DMS53 treated with DMSO at 0.1 percent for 48 hours (cell line): ENCODE data around the gene CARNS1.
"Not testable (repeated sequence)": the region's sequence is repeated elsewhere in the genome, so short reads cannot be mapped to it uniquely, and the experiment has no call there.

ENCODE experiments used
- DNase-seq: peaks from one replicate; lab custom pipeline; 2025; ENCODE audit not compliant: unreplicated experiment; lab: John Stamatoyannopoulos, UW

CARNS1 gene

GRCh38 chr11:67395555-67396258 lies 19.8 kb upstream of the CARNS1 start:
- no peak for DNase-seq

- DNase-seq: no peak
Observed at GRCh38 chr11:67396259-67396581, 19.3 kb upstream of the CARNS1 start.

DNA sequence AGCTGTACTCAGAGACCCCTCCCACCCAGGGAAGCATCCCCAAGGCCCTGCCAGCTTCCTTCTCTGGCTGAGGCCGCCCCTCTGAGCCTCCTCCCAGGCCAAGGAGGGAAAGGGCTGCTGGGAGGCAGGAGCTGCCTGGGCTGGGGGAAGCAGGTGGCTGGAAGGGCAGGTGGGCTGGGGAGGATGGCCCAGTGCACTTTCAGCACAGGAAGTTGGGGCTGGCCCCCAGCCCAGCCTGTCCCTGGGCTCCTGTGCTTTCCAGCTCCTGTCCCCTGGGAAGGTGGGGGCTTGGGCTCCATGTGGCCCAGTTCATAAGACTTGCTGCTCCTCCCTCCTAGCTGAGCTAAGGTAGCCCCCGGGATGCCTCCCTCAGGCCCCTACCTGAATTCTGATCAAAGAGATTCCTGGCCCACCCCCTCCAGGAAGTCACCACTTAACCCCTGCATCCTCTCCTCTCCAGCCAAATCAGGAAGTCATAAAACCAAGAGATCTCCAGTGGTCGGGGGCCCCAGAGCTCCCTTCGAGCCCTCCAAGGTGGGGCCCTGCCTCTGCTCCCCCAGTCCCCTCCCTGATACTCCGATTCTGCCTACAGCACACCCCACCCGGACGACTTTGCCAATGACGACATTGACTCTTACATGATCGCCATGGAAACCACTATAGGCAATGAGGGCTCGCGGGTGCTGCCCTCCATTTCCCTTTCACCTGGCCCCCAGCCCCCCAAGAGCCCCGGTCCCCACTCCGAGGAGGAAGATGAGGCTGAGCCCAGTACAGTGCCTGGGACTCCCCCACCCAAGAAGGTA lies 18.7 kb upstream of the CARNS1 start:
- DNase-seq: no peak

DNA sequence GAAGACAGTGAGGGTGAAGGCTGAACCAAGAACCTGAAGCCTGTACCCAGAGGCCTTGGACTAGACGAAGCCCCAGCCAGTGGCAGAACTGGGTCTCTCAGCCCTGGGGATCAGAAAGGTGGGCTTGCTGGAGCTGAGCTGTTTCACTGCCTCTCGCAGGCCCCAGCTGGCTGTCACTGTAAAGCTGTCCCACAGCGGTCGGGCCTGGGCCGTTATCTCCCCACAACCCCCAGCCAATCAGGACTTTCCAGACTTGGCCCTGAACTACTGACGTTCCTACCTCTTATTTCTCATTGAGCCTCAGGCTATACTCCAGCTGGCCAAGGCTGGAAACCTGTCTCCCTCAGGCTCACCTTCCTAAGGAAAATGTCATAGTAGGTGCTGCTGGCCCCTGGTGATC lies 17.9 kb upstream of the CARNS1 start:
- DNase-seq: no peak

GRCh38 chr11:67397986-67398660 lies 17.4 kb upstream of the CARNS1 start:
- DNase-seq: no peak

DNA sequence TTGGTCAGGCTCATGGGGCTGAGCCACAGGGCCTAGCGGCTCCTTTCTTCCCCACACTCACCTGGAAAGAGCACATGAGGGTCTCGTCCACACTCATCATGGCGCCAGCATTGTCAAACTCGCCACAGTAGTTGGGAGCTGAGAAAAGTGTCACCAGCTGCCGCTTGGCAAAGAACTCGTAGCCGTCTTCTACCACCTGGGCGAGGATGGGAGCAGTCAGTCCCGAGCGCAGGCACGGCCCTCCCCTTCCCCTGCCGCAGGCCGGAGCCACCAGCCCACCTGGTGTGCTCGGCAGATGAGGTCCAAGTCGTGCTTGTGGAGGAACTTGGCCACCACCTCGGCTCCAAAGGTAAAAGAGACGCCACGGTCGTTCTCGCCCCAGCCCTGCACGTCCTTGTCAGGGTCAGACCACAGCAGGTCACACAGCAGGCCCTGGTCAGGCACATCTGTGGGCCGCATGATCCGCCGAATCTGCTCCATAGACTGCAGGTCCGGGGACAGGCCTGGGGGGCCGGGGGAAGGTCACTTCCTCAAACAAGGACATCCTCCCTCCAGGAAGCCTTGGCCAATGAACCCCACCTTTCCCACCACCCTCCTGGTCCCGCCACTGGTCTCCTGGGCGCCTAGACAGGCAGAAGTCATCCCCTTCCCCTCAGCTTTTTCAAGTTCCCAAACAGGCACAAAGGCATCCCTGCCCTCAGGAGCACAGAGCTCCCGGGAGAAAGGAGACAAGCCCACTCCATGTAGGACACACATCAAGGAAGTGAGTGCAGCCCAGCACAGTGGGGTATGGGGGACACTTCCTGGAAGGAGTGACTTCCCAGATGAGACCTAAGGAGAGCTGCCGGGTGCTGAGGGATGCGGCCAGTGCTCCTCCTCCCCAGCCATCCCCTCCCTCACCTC lies 16.6 kb upstream of the CARNS1 start:
- no peak for DNase-seq

DNA sequence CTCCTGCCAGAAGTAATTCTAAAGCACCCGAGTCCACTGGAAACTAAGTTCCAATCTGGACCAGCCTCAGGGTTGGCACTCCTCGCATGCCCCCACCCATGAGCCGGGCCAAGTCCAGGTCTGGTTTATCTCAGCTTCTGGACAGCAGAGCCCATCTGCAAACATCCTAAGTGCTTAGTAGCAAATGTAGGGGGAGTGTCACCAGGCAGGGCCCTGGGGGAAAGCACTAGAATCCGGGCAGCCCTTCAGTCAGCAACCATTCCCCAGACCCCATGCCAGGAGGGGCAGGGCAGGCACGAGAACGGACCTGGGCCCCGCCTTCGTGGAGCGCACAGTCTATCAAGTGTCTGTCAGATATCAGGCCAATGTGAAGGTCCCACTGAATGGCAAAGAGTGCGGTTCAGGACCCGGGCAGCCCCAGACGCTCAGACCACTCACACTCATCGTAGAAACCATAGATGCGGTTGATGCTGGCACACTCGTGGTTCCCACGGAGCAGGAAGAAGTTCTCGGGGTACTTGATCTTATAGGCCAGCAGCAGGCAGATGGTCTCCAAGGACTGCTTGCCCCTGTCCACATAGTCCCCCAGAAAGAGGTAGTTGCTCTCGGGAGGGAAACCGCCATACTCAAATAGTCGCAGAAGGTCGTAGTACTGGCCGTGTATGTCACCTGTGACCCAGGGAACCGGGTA lies 15.1 kb upstream of the CARNS1 start:
- no peak for DNase-seq

- DNase-seq: no peak
Observed at GRCh38 chr11:67400942-67401494, 14.5 kb upstream of the CARNS1 start.

DNA sequence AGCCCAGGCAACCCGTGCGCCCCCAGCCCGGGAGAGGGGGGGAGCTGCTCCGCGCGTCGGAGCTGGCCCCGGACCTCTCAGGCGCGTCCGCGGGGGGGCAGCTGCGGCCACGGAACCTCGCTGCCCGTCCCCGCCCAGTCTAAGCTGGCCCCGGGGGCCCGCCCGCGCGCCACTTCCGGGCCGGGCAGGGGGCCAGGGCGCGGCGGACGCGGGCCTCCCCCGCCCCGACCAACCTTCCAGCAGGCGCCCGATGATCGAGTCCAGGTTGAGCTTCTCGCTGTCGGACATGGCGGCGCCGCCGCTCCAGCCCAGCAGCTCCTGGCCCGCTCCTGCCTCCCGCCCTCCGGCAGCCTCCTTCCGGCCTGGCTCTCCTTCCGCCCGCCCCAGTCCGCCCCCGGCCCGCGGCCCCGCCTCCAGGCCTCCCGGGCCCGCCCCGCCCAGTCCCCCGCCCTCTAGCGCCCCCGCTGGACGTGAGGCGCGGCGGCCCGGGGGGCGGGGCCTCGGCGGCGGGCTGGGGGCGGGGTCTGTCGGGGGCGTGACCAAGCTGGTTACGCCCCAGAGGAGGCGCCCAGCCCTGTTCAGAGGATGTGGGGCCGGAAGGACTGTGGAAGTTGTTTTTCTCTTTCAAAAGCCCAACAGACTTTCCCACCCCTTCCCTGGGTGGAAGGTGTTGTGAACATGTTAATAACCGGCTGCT lies 13.8 kb upstream of the CARNS1 start, which contains the start of gene PPP1CA:
TSS of gene PPP1CA (minus strand) at position 364 of the 697 bp plus-strand sequence. CDS start at position 288, 76 bp downstream.
- DNase-seq: peak; percentile 86

- DNase-seq: not testable (repeated sequence)
Observed at GRCh38 chr11:67402192-67402839, 13.2 kb upstream of the CARNS1 start.

GRCh38 chr11:67403085-67403484 lies 12.4 kb upstream of the CARNS1 start:
- DNase-seq: not testable (repeated sequence)

- no peak for DNase-seq
Observed at GRCh38 chr11:67404515-67405195, 10.8 kb upstream of the CARNS1 start.

- DNase-seq: no peak
Observed at GRCh38 chr11:67405196-67405567, 10.3 kb upstream of the CARNS1 start.

GRCh38 chr11:67405688-67406339 lies 9.7 kb upstream of the CARNS1 start:
- no peak for DNase-seq

GRCh38 chr11:67406420-67406968 lies 9.0 kb upstream of the CARNS1 start:
- DNase-seq: no peak

- DNase-seq: no peak
Observed at GRCh38 chr11:67406969-67407687, 8.3 kb upstream of the CARNS1 start.

- no peak for DNase-seq
Observed at GRCh38 chr11:67407688-67408163, 7.8 kb upstream of the CARNS1 start.
